Measurements from ENCODE around the gene KPNA6.
A peak's percentile ranks its signal among the peaks of the same experiment; 100 is the strongest.
"Not testable (repeated sequence)": the region's sequence is repeated elsewhere in the genome, so short reads cannot be mapped to it uniquely, and the experiment has no call there.

KPNA6 gene

GRCh38 chr1:32143302-32143695 is 35.4 kb downstream of the KPNA6 start:
- DNase-seq: not testable (repeated sequence)

- DNase-seq: peak; percentile 13
These were observed 36.2 kb downstream of the KPNA6 start for GRCh38 chr1:32144033-32144432.

- DNase-seq: not testable (repeated sequence)
These were observed 39.9 kb downstream of the KPNA6 start for GRCh38 chr1:32147799-32148198.

- DNase-seq: peak; percentile 42
These were observed 43.0 kb downstream of the KPNA6 start for GRCh38 chr1:32150847-32151246.

DNA sequence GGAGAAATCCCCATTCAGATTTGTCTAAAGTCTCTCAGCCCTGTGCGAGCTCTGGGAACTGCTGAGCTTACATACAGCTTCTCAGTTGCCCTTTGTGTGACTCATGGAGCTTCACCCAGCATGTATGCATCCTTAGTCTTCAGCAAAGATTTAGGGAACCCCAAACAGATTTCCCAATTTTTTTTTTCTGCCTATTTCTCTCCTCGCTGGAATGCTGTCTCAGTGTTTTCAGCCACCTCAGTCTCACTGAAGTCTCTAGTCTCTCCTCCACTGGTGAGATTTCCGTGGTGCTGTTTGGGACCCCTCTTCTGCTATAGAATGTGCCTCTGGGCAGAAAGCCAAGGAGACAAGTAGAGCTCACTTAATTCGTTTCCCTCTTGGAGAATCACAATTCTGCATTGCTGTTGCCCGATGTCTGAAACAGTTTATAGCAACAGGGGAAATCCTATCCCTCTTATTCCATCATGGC is 43.5 kb downstream of the KPNA6 start:
- peak; percentile 81 for DNase-seq

DNA sequence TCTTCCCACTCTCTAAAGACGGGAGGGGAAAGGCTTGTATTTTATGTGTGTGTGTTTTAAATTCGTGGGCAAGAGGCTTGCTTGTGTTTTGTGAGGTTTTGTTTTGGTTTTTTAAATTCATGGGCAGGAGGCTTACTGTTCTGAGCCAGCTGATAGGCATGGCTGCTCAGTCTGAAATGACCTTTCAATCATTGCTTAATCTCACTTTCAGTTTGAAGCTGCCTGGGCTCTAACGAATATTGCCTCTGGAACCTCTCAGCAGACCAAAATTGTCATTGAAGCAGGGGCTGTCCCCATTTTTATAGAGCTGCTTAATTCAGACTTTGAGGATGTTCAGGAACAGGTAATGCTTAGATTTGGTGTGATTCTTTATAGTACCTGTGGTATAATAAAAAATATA is 51.3 kb downstream of the KPNA6 start:
- no peak for DNase-seq

DNA sequence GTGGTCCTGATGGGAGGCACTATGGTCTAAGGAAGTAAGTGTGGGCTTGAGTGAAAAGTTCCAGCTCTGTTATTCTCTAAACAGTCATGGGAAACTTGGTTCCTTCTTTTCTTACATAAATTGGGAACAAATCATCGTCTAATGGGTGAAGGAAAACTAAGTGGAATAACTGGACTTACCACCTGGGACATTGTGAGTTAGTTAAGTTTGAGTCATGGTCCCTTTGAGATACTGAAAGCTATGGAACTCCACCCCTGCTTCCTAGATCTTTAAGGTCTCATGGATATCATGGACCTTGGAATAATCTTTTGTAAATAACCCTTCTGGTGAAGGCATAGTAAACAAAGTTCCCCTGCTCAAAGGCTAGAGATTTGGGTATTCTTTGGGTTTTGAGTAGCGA is 55.5 kb downstream of the KPNA6 start:
- no peak for DNase-seq

DNA sequence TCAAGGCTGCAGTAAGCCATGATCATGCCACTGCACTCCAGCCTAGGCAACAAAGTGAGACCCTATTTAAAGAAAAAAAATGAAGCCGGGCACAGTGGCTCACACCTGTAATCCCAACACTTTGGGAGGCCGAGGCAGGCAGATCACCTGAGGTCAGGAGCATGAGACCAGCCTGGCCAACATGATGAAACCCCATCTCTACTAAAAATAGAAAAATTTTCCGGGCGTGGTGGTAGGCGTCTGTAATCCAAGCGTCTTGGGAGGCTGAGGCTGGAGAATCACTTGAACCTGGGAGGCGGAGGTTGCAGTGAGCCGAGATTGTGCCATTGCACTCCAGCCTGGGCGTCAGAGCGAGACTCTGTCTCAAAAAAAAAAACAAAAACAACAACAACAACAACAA is 57.8 kb downstream of the KPNA6 start:
- not testable (repeated sequence) for DNase-seq

DNA sequence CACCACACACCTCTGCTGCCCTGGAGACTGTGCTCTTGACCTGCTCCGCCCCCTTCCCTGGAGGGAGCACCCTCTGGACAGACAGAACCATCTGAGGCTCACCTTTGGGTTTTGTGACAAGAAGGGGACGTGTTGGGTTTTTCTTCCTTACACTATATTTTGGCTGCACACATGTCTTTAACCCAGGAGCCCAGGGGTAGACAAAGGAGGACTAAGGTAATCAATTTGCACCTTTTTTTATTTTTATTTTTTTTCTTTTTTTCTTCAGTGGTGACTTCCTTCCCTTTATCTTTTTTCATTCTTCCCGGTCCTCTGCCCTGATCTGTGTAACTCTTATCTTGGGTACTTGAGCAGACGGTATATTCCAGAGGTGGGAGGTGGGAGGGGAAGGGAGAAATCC is 63.1 kb downstream of the KPNA6 start:
- DNase-seq: no peak

DNA sequence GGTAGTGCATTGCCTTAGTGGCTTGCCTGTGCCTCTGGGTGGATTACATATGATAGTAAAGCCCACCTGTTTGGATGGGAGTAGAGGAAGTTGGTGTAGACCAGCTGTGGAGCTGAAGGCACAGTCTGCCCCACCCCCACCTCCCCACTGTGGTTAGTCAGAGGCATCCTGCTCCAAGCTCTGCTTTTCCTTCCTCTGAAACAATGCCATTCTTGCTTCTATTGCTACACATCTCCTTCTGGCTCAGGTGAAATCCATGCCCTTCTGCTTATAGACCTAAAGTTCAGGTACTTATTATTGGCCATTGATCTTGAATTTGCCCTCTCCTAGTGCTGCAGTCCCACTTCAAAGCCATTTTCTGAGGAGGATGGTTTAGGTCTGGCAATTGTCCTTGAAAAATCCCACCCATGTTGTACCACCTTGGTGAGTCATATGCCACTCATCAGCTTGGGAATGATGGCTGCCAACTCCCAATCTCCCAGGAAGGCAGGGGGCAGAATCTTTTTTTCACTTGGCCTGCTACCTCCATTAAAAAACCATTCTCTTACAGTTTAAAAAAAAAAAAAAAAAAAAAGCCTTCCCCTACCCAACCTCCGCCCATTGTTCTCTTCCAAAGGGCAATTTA is 64.9 kb downstream of the KPNA6 start:
- DNase-seq: peak; percentile 27

DNA sequence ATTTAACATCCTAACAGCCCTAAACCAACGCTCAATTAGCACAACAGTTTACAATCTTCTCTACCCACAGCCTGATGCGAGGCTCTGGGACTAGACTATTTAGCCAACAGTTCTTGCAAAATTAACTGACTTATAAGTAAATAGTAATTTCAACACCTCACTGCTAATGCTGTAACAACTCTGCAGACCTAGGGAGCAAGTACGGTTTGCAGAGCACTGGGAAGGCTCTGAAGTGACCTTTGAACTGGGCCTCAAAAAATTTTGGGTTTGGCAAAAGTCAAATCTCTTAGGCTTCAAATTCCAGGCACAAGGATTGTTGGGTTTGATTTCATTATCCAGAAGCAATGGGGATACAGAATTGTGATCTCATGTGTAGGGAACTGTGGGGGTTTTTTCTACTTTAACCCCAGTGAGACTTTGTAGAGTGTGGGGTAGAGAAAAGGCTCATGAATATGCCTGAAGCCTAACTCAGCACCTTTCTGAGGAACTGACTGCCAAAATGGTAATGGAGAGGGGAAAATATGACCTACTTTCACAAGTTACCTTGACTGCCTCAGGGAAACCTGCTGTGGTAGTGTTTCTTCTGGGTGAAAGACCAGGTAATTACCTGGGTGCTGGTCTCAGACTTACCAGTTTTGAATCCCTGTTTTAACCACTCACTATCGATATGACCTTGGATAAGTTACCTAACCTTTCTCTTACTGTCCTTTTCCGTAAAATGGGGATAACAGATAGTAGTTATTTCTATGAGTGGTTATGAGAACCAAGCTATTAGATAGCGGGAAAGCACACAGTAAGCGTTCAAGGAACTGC is 70.7 kb downstream of the KPNA6 start:
- DNase-seq: no peak

GRCh38 chr1:32179193-32179442 is 71.3 kb downstream of the KPNA6 start:
- DNase-seq: no peak

- DNase-seq: peak; percentile 92
These were observed 71.8 kb downstream of the KPNA6 start, which contains the start of gene TXLNA for GRCh38 chr1:32179443-32180185. Gene TXLNA (plus strand): TSS chr1:32179675. CDS start chr1:32180346, 671 bp downstream.

- DNase-seq: peak; percentile 46
These were observed 72.6 kb downstream of the KPNA6 start for GRCh38 chr1:32180186-32181060.

DNA sequence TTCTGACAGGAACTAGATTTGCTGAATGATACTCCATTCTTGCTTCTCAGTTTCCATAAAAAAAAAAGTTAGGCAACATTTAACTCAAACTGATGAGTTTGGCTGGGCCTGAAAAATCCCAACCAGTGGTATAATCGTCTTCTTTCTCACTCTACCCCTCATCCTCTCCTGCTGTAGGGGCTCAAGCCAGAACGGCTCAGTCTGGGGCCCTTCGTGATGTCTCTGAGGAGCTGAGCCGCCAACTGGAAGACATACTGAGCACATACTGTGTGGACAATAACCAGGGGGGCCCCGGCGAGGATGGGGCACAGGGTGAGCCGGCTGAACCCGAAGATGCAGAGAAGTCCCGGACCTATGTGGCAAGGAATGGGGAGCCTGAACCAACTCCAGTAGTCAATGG is 73.2 kb downstream of the KPNA6 start:
- DNase-seq: no peak

- DNase-seq: no peak
These were observed 73.7 kb downstream of the KPNA6 start for GRCh38 chr1:32181563-32181962.

DNA sequence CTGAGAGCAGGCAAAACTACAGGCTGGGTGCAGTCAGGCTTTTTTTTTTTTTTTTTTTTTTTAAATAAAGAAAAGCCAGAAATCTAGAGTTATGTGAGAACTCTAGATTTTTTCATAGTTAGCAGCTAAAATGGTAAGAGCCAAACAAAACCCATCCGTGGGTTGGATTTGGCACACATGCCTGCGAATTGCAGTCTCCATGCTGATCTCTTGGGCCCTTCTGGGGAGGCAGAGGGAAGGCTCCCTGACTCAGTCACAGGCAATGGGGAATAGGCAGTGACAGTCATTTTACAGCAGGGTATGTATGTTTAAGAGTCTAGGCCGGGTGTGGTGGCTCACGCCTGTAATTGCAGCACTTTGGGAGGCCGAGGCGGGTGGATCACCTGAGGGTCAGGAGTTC is 74.2 kb downstream of the KPNA6 start:
- no peak for DNase-seq

- no peak for DNase-seq
These were observed 76.8 kb downstream of the KPNA6 start for GRCh38 chr1:32184650-32185049.

- DNase-seq: no peak
These were observed 78.2 kb downstream of the KPNA6 start for GRCh38 chr1:32186077-32186476.

GRCh38 chr1:32186491-32186890 is 78.6 kb downstream of the KPNA6 start:
- DNase-seq: no peak

GRCh38 chr1:32187850-32188249 is 80.0 kb downstream of the KPNA6 start:
- no peak for DNase-seq

- no peak for DNase-seq
These were observed 84.5 kb downstream of the KPNA6 start for GRCh38 chr1:32192220-32192948.

All from fibroblast of skin of abdomen (primary cell).